Fibroblast of skin of right quadriceps (primary cell): Measurements from ENCODE around the gene SLC7A5.
"Not testable (repeated sequence)": the region's sequence is repeated elsewhere in the genome, so short reads cannot be mapped to it uniquely, and the experiment has no call there.

Source experiments
- DNase-seq: peaks from one replicate; pipeline ENCODE4 v3.0.0-alpha.2; 2013

Gene SLC7A5

GRCh38 chr16:87869061-87869878 is at the start of gene SLC7A5:
SLC7A5 (minus strand) TSS chr16:87869507; CDS start chr16:87869422, 85 bp downstream.
- DNase-seq: peak; percentile 88

DNA sequence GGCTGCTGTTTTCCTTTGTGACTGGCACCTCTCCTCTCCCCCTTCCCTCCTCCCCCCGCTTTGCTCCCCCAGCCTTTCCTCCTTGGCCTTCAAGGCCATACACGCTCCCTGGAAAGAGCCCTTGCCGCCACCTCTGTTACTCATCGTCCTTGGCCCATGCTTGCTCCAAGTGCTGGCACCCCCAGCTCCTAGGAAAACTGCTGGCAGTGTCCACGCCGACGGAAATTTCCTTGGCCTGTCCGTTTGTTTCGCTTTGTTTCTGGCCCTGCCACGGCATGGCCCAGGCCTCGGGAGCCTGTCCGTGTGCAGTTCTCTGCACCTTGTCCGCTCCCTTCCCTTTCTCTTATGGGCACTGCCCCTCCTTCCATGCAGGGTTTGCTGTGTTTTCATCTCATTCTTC is 49.0 kb upstream of the SLC7A5 start:
- no peak for DNase-seq

- no peak for DNase-seq
Measured at GRCh38 chr16:87917503-87917902, 48.2 kb upstream of the SLC7A5 start.

DNA sequence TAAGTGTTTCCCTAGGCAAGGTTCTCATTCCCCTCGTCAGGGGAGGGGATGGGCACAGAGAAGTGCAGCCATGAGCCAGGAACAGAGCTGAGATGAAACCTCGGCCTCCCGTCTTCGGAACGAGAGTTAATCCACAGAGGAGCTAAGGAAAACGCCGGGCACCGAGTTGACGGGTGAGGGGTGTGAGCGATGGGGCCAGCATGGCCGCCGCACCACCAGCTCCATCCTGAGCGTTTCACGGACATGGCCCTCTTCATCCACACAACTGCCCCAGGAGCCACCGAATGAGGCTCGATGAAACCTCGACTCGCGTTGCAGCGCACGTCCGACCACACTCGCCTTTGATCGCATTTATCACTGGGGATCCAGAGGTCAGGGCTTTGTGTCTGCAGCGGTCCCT is 45.5 kb upstream of the SLC7A5 start:
- DNase-seq: no peak

DNA sequence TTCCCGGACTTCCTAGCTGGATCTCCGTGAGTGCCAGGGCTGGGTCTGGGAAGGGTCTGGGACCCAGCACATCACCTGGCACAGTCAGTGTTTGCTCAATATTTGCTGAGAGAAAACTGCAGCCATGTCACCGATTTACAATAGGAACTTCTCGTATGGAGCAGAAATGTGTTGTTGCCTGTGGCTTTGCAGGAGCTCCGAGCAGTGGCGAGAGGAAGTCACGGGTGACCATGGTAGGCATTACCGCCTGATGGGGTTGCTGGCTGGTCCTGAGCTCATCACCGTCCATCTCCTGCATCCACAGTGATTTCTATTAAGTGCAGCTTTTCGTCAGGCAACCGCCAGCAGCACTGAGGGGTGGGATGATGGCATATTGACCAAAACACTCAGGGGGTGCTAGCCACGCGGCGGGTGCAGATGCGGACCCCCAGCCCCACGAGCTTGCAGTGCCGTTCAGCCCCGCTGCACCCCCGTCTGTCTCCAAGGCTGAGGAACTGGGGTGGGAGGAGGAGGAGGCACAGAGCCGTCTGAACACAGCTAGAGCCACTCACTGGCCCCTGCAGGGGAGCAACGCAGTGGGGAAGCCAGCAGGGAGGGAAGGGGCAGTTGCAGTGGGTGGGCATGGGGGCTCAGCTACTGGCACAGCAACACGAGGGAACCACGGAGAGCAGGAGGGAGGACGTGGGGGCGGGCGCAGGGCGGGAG is 44.9 kb upstream of the SLC7A5 start:
- not testable (repeated sequence) for DNase-seq

- DNase-seq: not testable (repeated sequence)
Measured at GRCh38 chr16:87912691-87913090, 43.4 kb upstream of the SLC7A5 start.

- DNase-seq: peak; percentile 63
Measured at GRCh38 chr16:87911106-87911763, 41.9 kb upstream of the SLC7A5 start.

DNA sequence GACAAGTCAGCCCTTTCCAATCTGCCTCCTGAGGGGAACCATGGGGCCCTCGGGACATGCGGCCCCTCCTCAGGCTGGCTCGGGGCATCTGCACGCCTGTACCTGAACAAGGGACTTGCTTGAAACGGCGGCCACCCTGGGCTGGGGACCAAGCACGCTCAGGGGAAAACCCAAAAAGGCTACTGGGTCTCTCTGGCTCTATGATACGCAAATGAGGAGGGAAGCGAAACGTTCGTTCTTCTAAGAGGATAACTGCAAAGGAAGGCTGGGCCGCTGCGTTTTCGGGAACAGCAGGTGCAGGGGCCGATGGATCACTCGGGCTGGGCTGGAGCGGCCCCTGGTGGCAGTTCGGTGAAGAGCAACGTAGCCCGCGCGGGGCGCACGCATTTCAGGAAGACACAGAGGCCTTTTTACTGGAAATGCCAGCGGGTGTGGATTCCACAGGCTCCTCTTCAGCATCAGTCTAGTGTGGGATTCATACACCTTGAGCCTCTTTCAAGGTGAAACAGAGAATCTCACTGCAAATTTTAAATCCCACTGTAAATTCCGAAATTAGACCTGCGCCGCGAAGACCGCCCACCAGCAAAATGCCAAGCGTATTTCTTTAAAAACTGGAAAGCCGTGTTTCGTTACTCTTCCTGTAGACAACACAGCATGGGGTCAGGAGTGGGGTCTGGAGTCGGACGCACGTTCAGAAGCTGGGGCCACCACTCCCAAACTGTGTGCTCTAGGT is 40.1 kb upstream of the SLC7A5 start:
- peak; percentile 50 for DNase-seq

DNA sequence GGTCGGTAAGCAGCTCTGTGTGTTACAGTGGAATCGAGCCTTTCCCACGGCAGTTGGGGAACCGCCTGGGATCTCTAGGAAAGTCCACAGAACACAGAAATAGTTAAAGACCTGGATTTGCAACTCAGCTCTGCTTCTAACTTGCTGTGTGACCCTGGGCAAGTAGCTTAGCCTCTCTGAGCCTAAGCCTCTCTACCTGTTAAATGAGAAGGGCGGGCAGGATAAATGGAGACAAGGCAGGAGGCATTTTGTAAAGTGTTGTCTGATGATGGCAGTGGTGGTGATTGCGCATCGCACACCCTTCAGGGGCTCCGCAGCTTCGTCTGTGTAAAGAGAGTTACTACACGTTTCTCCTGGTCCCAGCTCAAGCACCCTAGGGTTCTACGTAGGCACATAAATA is 38.8 kb upstream of the SLC7A5 start:
- not testable (repeated sequence) for DNase-seq

- not testable (repeated sequence) for DNase-seq
Measured at GRCh38 chr16:87905521-87905920, 36.2 kb upstream of the SLC7A5 start.

GRCh38 chr16:87904963-87905362 is 35.7 kb upstream of the SLC7A5 start:
- DNase-seq: not testable (repeated sequence)

DNA sequence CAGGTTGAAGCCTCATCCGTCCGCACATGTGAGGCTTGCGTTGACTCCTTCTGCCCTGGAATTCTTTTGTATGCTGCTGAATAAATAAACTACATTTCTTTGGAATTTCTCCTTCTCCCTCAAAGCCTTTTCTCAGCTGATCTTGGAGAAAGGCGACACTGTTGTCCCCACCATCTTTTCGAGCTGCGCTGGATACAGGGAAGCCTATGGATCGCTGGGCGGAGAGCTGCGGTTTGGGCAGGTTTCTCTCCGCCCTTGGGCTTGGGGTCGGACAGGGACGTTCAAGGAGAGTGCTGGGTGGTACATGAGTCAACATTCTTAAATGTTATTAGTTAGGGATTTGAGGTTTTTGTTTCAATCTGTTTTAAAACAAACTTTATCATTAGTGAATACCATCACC is 31.2 kb upstream of the SLC7A5 start:
- not testable (repeated sequence) for DNase-seq

GRCh38 chr16:87897521-87898505 is 28.5 kb upstream of the SLC7A5 start:
- DNase-seq: peak; percentile 11

DNA sequence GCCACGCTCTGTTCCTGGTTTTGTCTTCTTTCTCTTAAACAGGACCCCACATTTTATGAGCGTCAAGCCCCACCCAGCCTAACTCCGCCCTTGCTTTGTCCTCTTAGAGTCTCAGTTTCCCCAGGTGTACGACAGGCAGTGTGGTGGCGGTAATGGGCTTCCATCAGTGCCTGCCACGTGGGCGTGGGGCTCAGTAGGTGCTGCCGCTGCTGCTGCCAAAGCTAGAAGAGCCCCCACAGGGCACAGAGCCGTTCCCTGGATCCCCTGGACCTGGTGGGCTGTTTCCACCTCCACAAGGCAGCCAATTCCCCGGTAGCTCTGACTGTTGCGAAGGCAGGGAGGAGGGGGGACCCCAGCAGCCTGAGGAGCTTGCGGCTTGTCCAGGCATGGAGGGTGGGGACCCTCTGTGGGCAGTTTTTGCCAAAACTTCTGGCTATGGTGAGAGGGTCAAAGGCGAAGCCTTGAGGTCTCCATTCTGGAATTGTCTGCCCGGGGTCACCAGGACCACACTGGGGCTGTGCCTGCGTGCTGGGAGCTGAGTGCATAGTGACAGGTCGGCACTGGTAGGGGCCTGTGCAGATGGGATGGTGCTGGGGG is 27.7 kb upstream of the SLC7A5 start:
- not testable (repeated sequence) for DNase-seq

DNA sequence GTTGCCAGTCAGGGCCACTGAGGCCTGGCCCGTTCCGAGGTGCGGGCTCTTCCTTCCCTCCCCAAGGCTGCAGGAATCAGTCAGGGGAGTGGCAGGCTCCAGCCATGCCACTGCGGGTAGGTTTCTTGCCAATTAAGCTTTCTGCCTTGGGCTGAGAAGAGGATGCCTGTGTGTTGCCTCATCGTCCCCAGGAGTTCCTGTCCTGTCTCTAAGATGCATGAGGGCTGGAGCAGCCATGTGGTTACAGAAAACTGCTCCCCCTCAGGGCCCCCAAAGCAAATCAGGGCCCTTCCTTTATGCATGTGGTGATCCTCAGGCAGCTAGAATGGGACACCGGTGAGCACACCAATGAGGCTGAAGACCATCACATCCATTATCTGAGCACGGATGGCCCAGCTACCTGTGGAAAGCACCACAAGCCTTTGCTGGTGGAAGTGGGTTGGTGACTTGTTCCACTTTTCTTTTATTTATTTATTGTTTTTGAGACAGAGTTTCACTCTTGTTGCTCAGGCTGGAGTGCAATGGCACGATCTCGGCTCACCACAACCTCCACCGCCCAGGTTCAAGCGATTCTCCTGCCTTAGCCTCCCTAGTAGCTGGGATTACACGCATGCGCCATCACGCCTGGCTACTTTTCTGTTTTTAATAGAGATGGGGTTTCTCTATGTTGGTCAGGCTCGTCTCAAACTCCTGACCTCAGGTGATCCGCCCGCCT is 27.0 kb upstream of the SLC7A5 start:
- DNase-seq: peak; percentile 35

DNA sequence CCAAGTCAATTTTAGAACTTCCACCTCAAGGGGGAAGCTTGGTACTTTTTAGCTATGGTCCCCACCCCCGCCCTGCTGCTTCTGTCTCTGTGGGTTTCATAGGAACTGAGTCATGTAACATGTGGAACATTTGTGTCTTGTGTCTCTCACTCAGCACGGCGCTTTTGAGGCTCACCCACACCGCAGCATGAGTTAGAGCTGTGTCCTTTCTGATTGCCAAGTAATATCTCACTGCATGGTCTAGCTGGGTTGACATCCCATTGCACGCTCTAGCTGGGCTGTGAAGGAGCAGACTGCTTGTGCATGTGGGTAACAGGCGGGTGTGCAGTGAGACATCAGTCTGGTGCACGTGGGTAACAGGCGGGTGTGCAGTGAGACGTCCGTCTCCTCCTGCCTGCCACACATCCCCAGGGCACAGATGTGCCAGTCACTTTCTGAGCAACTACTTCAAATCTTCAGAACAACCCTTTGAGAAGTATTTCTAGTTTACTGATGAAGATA is 26.4 kb upstream of the SLC7A5 start:
- peak; percentile 87 for DNase-seq

DNA sequence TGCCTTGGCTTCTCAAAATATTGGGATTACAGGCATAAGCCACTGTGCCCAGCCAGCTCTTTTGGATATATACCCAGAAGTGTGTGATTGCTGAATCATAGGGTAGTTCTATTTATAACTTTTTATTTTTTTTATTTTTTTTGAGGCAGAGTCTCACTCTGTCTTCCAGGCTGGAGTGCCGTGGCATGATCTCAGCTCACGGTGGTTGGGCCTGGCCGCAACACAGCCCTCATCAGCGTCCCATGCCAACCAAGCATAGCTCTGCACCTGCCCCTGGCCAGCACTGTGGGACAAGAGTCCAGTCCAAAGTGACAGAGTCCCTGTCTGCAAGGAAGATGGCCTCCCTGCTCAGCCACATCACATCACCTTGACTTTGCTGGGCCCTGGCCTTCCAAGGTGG is 24.7 kb upstream of the SLC7A5 start:
- peak; percentile 28 for DNase-seq

DNA sequence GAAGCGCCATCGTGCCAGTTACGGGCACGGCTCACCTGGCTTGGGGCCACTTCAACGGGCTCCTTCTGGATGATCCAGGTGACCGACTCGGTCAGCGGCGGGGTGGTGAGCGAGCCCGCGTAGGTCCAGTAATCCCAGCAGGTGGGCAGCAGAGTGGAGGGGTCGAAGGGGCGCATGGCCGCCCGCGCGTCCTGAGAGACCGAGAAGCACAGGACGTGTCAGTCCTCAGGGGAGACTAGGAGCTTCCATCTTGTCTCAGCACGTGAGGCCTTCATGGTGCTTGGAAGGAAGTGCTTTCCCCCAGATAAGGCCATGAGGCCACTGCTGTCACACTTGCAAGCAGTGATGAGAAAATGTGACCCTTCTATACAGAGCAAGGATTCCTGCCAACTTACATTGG is 22.5 kb upstream of the SLC7A5 start:
- DNase-seq: no peak

GRCh38 chr16:87889762-87890161 is 20.5 kb upstream of the SLC7A5 start:
- DNase-seq: not testable (repeated sequence)

DNA sequence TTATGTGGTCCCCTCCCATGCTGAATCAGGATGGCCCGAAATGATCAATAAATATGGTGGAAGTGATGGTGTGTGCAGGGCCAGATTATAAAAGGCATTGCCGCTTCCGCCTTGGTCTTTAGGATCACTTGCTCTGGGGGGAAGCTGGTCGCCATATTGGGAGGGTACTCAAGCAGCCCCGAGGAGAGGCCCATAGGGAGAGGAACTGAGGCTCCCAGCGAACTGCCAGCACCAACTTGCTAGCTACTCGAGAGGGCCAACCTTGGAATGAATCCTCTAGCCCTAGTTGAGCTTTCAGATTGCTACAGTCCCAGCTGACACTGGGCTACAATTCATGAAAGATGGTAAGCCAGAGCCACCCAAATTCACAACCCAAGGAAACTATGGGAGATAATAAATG is 19.0 kb upstream of the SLC7A5 start:
- not testable (repeated sequence) for DNase-seq
